ENCODE results near the gene CNDP1.

The CNDP1 gene

DNA sequence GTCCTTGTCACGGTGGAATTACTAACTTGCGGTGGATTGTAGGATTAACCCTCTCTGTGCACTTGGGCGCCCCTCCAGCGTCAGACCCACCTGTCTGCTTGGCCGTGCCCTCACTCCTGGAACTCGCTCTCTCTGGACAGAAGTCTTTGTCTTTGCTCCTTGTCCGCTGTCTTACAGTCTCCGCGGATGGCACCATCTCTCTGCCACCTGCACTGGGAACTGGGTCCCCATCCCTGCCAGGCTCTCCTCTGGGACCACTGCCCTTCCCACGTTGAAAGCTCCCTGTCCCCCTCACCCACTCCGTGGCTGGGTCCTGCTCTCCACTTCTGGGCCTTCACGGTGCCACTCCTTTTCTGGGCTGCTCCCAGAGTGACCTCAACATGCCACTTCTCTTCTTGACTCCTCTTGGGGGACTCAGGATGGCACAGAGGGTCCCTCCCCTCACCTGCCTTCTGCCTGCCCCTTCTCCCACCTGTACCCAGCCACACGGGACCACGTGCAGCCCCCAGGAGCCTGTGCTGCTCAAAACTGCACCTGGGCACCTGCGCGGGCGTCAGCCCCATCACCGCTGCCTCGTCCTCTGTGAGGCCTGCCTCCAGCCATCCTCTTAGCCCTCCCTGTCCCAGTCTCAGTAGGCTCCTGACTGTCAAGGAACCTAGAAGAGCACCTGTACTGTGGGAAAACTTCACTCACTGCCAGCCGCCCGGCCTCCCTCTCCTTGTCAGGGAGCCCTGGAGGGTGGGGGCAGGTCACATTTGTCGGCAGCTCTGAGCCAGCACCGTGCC, 27.0 kb upstream of the CNDP1 start:
- DNase-seq: no peak

DNA sequence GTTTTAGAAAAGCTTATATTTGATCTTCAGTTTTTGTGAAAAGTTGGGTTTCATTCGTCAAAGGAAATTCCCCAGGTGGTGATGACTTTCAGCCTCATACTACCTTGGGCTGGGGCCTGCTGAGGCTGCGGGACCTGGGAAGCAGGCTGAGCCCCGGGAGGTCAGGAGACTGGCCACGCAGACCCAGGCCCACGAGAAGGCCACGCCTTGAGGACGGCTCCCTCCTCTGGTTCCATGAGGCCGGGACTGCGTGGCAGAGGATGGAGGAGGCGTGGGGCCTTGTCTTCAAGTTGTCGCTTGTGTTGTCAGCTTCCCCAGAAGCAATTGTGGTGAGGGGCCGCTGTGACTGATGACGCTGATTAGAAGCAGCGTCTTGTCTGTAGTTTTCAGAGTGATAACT, 26.4 kb upstream of the CNDP1 start:
- DNase-seq: no peak

DNA sequence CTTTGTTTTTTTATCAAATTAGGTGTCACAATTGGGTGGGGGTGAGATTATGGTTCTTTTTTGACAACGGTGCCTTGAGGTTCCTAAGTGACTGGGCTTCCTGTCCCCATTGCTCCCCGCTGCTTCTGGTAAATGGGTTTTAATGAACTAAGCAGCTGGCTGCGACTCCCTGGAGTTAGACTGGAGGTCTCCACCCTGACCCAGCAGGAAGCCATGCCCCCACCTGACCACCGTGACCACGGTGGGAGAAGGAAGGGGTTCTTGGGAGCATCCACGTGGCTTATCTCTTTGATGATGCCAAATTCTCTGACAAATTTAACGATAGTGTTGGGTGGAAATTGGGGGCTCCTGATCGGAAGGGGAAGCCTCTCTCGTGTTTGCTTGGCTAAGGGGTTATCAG, 25.9 kb upstream of the CNDP1 start:
- no peak for DNase-seq

DNA sequence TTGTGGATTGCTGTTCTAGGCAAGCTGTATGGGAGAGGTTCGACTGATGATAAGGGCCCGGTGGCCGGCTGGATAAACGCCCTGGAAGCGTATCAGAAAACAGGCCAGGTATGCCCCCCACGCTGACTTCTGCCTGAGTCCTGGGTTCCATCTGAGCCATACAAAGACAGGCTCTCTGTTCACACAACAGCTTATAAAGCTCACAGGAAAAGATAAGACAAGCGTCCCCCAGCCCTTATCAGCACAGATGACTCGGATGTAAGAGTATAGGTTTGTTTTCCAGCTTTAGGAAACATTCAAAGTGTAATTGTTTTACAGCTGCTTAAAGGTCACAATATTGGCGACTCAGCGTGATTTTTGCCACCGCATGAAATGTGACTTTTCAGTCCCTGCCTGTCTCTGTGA, 25.5 kb upstream of the CNDP1 start:
- DNase-seq: no peak

DNA sequence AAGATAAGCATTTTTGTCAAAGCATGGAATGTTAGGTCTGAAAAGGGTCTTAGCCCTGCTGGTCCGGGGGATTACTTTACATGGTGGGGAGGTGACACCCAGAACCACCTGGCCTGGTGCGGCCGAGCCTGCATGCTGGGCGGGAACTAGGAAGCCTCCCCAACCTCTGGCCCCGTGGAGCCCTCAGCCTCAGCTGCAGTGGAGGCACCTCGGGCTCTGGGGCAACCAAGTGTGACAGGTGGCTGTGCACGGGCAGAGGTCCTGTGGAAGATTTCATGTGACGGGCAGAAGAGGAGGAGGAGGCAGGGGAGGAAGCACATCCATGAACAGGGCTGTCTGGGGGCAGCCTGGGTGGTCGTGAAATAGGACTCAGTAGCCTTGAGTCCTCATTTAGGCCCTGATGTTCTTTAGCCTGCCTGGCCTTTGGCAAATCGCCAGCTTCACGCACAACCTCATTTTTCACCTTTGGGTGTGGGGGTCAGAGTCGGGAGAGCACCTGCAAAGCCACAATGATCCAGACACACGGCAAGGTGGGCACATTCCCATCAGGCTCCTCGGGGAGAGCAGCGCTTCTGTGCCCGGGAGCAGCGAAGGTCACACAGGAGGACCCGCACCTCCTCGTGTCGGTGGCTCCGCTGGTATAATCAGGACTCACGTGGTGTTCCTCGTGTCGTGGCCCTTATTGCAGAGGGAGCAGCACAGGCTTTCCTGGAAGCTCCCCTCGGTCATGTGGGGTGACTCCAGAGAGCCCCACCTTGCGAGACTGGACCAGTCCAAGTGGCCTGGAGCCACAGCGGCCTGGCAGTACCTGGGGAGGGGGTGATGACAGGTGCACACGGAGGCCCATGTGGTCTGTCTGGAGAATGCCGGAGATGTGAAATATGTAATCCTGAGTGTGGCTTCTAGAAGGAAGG, 24.2 kb upstream of the CNDP1 start:
- DNase-seq: no peak

DNA sequence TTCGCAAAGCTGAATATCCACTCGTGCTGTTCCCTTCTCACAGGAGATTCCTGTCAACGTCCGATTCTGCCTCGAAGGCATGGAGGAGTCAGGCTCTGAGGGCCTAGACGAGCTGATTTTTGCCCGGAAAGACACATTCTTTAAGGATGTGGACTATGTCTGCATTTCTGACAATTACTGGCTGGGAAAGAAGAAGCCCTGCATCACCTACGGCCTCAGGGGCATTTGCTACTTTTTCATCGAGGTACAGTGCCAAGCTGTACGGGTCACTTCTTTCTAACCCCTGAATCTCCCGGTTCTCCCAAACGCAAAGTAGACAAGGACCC, 23.6 kb upstream of the CNDP1 start:
- no peak for DNase-seq

DNA sequence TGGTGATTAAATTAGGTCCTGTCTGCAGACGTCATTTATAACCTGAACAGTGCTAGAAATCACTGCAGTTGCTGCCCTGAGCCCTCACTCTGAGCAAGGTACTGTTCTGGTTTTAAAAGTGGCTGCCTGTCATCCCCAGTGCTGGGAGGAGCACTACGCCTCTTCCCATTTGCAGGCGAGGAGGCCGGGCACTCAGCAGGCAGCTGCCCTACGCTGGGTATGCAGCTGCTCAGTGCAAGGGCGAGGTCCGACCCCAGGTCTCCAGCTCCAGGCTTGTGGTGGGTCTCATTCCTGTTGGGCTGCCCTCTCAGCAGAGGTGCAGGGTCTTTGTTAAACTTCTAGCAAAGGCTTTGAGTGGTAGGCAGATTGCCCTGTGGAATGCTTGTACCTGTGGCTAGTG, 22.5 kb upstream of the CNDP1 start:
- DNase-seq: no peak

DNA sequence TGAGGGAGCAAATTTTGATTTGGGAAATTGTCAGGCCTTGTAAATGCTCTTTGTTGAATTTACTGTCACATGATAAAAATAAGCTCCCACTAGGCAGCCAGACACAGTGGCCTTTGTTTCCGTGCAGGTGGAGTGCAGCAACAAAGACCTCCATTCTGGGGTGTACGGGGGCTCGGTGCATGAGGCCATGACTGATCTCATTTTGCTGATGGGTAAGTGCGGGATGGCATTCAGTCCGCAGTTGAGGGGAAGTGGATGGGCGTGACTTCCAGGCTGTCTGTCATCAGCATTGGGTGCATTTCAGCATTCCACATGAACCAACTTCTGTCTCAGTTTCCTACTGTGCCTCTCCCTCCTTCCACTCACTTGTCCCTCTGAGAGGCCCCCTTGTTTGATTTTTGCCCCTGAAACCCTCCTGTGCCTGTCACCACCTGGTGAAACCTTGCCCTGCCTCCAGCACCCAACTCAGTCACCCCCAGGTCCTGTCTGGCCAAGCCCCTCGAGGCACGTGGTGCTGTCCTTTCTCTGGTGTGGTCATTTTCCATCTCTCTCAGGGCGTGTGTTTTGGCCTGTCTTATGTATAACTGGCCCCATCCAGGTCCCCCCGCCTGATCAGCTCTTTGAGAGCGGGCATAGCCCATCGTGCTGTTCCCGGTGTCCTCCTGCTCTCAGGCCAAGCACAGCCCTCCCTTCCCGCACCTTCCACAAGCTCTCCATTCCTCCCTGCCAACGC, 21.8 kb upstream of the CNDP1 start:
- DNase-seq: no peak

DNA sequence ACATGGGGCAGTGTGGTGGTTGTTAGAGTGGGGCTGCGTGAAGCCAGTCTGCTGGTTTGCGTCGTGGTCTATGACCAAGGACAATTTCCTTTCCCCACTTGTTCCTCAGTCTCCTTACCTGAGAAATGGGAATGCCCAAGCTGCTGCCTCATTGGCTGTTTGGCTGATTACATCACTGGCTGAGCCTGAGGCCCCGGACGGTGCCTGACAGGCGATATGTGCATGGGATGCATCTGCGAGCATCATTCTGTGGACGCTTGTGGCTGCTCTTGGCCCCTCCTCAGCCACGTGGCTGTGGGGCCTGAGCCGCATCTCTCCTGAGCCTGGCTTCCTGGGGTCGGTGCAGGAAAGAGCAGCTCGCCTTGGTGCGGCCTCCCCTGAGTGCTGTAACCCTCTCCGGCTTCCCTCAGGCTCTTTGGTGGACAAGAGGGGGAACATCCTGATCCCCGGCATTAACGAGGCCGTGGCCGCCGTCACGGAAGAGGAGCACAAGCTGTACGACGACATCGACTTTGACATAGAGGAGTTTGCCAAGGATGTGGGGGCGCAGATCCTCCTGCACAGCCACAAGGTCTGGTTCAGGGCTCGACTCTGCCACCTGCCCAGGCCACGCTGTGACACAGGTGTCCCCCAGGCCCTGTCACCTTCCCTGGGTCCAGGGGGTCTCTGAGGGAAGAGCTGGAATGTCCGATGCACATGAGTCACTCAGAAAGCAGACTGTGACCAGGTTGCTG, 21.0 kb upstream of the CNDP1 start:
- no peak for DNase-seq

DNA sequence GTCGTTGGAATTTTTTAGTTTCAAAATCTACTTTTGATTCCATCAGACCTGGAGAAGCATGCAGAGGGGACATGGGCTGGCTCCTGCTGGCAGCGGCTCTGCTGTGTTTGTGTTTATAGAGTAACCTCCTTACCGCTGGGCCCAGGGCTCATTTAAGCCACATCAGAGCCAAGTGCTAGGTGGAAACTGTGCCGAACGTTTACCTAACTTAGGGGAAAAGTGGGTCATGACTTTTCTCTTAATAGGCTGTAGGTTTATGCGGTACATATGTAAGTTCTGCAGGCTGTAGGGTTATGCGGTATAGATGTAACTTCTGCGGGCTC, 20.5 kb upstream of the CNDP1 start:
- no peak for DNase-seq

DNA sequence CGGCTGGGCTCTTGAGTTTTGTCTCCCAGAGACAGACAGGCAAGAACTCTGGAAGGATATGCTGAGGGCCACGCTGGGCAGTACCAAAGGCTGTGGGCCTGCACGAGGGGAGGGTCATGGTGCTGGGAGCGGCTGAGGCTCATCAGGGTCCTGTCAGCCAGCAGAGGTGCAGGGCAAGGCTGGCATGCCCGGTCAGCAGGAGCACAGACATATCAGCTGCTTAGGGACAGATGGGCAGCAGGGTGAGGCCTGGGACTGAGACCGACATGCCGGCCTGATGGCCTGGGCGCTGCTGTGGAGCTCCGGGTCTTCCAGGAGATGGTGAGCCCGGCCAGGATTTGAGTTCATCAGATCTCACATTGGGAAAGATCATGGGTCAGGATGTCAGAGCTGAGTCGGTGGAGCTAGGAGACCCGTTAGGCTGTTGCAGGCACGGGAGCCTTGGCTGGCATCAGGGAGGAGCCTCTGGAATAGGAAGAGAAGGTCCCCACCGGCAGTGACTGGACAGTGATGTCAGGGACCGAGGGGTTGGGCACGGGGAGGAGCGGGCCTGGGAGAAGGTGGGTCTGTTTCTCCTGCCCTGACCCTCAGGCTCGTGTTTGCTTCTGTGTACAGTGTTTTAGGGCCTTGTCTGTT, 19.3 kb upstream of the CNDP1 start:
- no peak for DNase-seq

DNA sequence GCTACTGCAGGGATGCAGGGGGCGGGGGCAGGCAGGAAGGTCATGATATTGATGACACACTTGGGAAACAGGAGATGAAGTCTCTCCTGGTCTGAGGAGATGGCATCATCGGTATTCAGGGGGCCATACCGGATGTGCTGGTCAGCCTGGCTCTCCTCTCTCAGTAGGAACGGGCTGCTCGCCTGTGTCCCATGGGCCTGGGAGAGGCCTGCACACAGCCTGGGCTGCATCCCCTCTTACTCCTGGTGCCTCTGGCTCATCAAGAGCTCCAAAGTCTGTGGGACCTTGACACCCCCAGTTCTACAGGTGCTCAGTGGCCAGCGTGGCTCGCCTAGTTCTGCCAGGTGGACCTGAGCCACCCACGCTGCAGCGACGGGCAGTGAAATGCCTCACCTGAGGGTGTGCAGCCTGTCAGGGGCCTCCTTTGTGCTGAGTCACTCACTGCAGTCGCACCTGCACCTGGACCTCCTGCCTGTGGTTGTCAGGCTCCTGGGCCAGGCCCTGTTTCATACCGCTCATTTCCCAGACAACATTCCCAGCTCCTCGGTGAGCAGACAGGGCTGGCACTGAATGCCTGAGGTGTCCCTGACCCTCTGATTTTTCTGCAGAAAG, 18.6 kb upstream of the CNDP1 start:
- no peak for DNase-seq

DNA sequence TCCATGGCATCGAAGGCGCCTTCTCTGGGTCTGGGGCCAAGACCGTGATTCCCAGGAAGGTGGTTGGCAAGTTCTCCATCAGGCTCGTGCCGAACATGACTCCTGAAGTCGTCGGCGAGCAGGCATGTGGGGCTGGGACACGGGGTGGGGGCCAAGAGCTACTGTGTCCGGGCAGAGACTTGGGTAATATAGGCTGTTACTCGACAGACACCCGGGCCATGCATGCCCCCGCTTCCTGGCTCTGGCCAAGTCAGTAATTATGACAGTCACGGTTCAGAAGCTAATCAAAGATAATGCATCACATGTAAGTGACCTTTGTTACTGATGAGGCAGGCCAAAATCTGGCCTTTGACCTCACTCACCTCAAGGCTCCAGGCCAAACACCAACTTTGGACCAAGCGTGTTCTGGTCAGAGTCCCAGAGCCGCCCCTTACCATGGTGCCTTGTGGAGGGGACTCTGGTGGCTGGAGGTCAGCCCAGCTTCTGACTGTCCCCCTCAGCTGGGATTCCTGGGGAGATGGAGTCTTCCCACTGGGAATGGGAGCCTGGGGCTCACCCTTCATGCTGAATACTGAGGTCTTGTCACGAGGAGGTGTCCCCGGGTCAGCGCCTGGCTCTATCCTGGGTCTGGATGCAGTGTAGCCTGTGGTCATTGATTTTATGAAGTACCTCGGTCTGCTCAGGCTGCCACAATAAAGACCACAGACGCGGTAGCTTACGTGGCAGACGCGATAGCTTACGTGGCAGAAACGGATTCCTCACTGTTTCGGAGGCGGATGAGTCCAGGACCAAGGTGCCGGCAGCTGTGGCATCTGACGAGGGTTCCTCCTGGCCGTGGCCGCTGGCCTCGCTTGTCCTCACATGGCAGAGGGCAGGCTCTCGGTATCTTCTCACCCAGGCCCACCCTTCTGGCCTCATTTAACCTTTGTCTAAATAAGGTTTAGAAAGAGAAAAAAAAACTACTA, 17.7 kb upstream of the CNDP1 start:
- DNase-seq: no peak

DNA sequence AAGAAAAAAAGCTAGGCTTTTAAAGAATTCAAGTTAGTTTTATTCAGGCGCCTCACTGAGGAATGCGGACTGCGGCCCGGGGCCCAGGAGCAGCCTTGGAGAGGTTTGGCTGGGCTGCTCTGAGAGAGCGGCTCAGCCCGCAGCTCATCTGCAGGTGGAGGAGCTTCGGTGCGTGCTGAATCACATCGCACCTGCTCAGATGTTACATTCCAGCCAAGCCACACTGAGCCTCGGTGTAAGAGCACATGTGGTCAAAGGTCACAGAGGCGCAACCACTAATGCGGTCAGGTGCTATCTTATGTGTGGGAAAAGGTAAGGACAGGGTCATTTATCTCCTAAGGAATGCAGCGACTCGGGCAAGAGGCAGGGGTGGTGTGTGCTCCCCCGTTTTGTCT, 17.1 kb upstream of the CNDP1 start:
- no peak for DNase-seq

DNA sequence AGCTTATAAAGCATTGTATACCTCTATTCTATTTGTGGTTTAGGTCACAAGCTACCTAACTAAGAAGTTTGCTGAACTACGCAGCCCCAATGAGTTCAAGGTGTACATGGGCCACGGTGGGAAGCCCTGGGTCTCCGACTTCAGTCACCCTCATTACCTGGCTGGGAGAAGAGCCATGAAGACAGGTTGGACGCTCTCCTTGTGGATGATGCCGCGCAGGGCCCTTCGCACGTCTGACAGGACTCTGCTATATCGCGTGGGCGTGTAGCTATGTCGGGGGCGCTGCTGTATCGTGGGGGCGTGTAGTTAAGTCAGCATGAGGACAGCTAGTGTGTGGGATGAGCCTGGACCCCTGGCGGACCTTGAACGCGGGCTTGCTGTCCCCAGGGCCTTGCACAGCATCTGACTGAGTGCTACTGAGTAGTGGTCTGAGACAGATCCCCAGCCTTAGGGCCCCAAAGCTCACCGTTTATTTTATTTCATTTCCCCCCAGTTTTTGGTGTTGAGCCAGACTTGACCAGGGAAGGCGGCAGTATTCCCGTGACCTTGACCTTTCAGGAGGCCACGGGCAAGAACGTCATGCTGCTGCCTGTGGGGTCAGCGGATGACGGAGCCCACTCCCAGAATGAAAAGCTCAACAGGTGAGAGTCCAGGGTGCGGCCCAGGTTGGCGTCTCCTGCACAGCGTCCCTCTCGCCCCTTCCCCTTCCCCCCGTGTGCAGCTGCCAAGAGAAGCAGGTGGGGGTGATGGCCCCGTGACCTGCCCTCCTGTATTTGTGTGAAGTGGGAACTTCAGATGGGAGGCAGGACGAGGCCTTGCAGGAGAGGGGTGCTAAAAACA, 15.6 kb upstream of the CNDP1 start:
- no peak for DNase-seq

DNA sequence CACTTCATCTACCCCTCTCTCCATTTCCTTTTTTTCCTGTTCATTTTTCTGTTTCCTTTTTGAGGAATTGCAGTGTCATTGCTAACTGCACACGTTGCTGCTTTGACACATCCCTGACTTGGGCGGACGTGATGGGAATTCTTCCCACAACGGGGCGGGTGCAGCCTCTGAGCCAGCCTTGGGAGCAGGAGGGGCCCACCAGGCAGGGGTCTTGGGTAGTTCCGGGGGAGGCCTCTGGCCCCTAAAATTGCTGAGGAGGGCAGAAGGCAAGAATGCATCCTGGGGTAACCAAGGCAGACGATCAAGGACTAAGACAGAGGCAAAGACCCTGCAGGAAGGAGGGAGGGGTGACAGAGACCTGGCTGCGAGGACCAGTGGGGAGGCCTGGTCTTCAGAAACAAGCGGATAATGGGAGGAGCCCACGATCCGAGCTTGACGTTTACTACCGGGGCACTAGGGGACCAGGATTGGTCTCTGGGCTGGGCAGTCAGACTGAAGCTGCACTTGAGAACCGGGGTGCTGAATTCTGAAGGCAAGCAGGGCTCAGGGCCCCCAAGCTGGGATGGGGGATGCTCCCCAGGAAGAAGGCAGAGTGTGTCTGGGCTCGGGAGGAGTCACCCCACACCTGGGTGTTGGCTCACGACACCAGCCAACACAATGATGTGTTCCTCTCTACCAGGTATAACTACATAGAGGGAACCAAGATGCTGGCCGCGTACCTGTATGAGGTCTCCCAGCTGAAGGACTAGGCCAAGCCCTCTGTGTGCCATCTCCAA, 14.8 kb upstream of the CNDP1 start:
- DNase-seq: no peak

DNA sequence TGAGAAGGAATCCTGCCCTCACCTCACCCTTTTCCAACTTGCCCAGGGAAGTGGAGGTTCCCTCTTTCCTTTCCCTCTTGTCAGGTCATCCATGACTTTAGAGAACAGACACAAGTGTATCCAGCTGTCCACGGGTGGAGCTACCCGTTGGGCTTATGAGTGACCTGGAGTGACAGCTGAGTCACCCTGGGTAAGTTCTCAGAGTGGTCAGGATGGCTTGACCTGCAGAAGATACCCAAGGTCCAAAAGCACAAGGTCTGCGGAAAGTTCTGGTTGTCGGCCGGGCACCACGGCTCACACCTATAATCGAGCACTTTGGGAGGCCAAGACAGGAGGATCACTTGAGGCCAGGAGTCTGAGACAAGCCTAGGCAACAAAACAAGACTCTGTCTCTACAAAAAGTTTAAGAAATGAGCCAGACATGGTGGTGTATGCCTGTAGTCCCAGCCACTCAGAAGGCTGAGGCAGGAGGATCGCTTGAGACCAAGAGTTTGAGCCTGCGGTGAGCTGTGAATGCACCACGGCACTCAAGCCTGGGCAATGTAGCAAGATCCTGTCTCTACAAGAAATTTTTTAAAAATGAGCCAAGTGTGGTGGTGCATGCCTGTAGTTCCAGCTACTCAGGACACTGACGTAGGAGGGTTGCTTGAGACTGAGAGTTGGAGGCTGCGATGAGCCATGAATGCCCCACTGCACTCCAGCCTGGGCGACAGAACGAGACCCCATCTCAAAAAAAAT, 14.0 kb upstream of the CNDP1 start:
- no peak for DNase-seq

DNA sequence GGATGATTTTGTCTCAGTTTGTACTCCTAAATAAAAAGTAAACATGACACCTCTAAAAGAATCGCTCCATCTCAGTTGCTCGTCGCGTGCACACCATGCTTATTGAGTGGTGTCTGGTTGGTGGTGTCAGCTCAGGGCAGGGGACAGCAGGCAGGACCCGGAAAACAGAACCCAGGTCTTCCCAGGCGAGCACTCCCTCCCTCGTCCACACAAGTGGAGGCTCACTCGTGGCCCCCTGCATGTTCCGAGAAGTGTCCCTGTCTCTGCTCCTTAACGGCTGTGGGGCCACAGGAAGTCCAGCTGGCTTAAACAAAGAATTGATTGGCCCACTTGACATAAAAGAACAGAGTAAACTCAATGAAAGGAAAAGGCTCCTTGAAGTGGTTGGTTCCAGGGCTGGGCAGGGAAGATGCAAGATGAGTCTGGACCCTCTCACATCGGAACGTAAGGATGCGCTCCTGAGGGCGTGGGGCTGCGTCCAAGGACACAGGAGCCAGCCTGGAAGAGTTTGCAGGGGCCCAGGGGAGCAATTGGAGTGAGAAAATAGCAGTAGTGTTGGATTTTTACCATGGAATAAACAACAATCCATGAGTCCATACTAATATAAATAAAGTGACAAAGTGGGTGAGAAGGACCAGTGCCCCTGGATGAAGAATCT, 13.1 kb upstream of the CNDP1 start:
- no peak for DNase-seq

Data from kidney glomerular epithelial cell (primary cell).